GM10266 (cell line): ENCODE results near the gene CYSLTR2.

Experiments used
- DNase-seq: peaks from one replicate; pipeline ENCODE4 v3.0.0; 2012; ENCODE audit errors: extremely low spot score
- TF ChIP-seq, protein P1 (sequence below): IDR thresholded peaks from 2 replicates; pipeline ENCODE4 v1.5.1; 2012; ENCODE audit warnings: mild to moderate bottlenecking, low read depth; ENCODE audit not compliant: control insufficient read depth, insufficient read depth; ENCODE audit errors: missing control alignments

The CYSLTR2 gene

DNA sequence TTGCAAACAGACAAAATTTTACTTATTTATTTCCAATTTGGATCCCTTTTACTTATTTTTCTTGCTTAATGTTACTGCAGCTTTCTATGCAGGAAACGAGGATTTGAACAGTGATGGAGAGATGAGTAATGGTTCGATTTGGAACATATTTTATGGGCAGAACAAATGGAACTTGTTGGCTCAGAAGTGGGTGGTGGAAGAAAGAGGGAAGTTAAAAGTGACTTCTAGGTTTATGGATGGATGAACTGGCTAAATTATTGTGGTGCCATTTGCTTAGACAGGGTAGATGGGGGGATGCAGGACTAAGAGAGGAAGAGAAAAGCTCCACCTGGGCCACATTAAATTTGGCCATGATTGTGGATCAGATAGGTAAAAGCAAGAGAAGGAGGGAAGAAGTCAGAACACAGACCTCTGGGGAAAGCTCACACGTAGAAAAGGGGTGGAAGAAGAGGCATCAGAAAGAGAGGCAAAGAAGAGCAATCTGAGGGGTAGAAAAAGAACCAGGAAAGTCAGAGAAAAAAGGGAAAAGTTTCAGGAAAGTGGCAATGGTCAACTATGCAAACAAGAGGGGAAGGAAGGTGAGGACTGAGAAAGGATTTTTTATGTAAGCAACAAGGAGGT, 768 bp upstream of the CYSLTR2 start:
- TF ChIP-seq, protein P1, sequence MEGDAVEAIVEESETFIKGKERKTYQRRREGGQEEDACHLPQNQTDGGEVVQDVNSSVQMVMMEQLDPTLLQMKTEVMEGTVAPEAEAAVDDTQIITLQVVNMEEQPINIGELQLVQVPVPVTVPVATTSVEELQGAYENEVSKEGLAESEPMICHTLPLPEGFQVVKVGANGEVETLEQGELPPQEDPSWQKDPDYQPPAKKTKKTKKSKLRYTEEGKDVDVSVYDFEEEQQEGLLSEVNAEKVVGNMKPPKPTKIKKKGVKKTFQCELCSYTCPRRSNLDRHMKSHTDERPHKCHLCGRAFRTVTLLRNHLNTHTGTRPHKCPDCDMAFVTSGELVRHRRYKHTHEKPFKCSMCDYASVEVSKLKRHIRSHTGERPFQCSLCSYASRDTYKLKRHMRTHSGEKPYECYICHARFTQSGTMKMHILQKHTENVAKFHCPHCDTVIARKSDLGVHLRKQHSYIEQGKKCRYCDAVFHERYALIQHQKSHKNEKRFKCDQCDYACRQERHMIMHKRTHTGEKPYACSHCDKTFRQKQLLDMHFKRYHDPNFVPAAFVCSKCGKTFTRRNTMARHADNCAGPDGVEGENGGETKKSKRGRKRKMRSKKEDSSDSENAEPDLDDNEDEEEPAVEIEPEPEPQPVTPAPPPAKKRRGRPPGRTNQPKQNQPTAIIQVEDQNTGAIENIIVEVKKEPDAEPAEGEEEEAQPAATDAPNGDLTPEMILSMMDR, result no peak
- DNase-seq, result no peak

DNA sequence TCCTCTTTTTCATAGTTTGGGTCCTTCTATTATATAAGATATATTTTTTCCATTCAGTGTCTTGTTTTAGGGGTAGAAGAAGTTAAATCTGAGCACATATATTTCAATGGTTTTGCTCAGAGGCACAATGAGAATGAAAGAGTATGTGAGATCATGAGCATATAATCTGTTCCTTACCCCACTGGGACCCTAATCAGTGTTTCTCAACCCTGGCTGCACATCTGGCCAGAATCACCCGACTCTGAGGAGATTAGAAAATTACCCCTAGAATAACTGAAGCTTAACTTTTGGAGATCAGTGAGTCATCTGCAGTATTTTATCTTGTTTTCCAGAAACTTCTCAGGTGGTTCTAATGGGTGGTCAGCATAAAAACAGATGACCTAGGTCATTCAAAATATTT, 782 bp downstream of the CYSLTR2 start:
- TF ChIP-seq, protein P1, result no peak
- no peak for DNase-seq

DNA sequence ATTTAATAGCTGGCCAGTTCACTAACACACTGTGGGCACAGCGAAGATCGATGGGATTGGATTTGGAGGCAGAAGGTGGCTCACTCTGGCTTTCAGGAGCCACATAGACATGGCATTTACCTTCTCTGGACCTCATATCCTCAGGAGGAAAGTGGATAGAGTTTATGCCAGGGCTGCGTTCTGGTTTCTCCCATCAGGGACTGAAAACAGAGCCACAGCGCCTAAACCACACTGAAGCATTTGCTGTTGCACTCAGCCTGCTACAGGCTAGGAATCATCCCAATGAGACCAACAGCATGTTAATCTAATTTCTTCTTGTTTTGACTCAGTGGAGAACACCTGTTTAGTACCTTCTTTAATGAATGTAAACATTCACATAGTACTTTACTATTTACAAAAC, 1.6 kb downstream of the CYSLTR2 start:
- DNase-seq, result no peak
- TF ChIP-seq, protein P1, result no peak

DNA sequence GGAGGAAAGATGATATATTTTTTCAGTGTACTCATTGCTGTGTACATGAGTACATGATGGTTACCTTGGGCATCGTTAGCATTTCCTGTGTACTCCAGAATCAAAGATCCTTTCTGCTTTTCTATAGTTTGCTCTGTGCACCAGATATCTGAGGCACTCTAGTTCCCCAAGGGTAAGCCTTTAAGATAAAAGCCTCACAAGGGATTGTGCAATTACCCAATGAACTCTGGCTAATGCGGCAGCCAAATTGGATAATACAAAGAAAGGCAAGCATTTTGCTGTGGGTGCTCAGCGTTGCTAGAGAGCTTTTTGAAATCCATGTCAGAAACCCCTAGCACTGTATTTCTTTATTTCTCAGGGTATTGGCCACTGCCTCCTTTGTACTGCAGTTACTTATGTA, 2.9 kb downstream of the CYSLTR2 start:
- no peak for DNase-seq
- TF ChIP-seq, protein P1, result no peak

DNA sequence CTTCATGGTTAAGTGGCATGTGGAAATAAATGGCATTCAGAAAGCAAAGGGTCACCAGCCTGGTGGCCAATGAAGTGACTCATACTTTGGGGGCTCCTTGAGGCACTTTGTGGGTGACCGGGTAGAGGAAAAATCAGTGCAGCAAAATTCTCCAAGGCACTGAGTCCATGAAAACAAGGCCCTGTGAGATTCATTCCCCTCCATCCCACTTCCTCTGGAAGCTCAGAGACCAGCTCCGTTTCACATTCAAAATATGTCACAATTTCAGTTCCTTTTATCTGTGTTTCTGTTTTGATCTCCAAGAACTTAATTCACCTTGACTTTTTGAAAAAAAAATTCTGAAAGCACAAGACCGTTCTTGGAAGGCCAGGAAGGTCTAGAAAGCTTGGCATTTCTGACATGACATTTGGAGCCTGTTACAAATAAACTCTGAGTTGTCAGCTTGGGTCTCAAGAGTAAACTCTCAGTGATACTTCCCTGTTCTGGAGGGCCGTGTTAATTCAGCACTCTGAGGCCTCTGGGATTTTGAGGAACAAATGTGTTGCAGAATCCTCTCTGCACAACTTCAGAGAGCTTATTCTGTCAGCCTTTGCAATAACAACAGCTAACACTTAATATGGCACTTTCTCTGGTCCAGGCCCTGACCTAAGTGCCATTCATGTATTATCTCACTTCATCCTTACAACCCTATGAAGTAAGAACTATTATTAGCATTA, 6.8 kb downstream of the CYSLTR2 start:
- DNase-seq, result no peak
- TF ChIP-seq, protein P1, result no peak

DNA sequence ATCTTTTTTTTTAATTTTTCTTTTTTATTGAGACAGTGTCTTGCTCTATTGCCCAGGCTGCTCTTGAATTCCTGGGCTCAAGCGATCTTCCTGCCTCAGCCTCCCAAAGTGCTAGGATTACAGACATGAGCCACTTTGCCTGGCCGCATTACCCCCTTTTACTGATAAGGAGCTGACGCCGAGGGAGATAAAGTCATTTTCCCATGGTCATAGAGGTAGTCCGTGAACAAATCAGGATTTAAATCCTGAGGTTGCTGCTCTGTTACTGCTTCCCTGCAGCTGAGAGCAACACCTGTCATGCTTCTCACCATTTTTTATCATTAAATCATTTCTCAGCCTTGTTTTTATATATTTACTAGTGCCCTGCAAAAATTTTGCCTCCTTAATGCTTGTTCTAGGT, 7.4 kb downstream of the CYSLTR2 start:
- TF ChIP-seq, protein P1, result no peak

DNA sequence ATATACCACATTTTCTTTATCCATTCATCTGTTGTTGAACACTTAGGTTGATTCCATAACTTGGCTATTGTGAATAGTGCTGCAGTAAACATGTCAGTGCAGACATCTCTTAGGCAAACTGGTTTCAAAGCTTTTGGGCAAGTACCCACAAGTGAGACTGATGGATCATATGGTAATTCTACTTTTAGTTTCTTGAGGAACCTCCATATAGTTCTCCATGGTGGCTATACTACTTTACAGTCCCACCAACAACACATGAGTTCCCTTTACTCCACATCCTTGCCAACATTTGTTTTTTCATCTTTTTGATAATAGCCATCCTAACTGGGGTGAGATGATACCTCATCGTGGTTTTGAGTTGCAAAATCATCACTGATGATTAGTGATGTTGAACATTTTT, 8.5 kb downstream of the CYSLTR2 start:
- DNase-seq, result no peak
- TF ChIP-seq, protein P1, result no peak

More for the DNA sequence above, 7.4 kb downstream of the CYSLTR2 start:
- DNase-seq, result no peak
